DOHH2 (cell line): ENCODE results near the gene KRT39.

Source experiments
- H3F3A ChIP-seq: fragments of 200-600 bp; sonication (generic), shearing (Covaris generic); 2 replicates; pipeline ENCODE4 v1.6.0; 2016; ENCODE audit warnings: antibody characterized with exemption, mild to moderate bottlenecking; ENCODE audit not compliant: control insufficient read depth, insufficient read depth
- H3K27ac ChIP-seq: fragments of 200-600 bp; sonication (generic); 2 replicates; pipeline ENCODE4 v1.5.1; 2014; ENCODE audit warnings: low read depth, mild to moderate bottlenecking, low read length, moderate library complexity
- H3K27me3 ChIP-seq: fragments of 200-600 bp; sonication (generic); 2 replicates; pipeline ENCODE4 v1.6.1; 2014; ENCODE audit warnings: mild to moderate bottlenecking, low read length, mixed read lengths; ENCODE audit not compliant: control insufficient read depth
- H3K36me3 ChIP-seq: fragments of 200-600 bp; sonication (generic); 2 replicates; pipeline ENCODE4 v1.6.1; 2014; ENCODE audit warnings: mild to moderate bottlenecking, low read length, moderate library complexity, mixed read lengths; ENCODE audit not compliant: control insufficient read depth
- H3K4me1 ChIP-seq: fragments of 200-600 bp; sonication (generic); 2 replicates; pipeline ENCODE4 v1.6.1; 2014; ENCODE audit warnings: mild to moderate bottlenecking, low read length, mixed read lengths; ENCODE audit not compliant: control insufficient read depth
- H3K4me2 ChIP-seq: fragments of 200-600 bp; sonication (generic); 2 replicates; pipeline ENCODE4 v1.6.0; 2014; ENCODE audit warnings: mild to moderate bottlenecking, low read length, moderate library complexity
- H3K4me3 ChIP-seq: fragments of 200-600 bp; sonication (generic); 2 replicates; pipeline ENCODE4 v1.5.1; 2014; ENCODE audit warnings: mild to moderate bottlenecking, low read length, mixed read lengths
- H3K79me2 ChIP-seq: fragments of 200-600 bp; sonication (generic); 2 replicates; pipeline ENCODE4 v1.6.1; 2014; ENCODE audit warnings: mild to moderate bottlenecking, low read length, mixed read lengths; ENCODE audit not compliant: control insufficient read depth
- H3K9me2 ChIP-seq: fragments of 200-600 bp; sonication (generic); replicated peaks from 2 replicates; pipeline ENCODE4 v1.6.1; 2014; ENCODE audit warnings: mild to moderate bottlenecking, low read length, mixed read lengths; ENCODE audit not compliant: control insufficient read depth
- H3K9me3 ChIP-seq: fragments of 200-600 bp; sonication (generic); 2 replicates; pipeline ENCODE4 v1.6.1; 2014; ENCODE audit warnings: antibody characterized with exemption, low read length, mixed read lengths; ENCODE audit not compliant: control insufficient read depth, insufficient read depth
- H4K20me1 ChIP-seq: fragments of 200-600 bp; sonication (generic); 2 replicates; pipeline ENCODE4 v1.6.0; 2014; ENCODE audit warnings: low read depth, mild to moderate bottlenecking, antibody characterized with exemption, low read length, moderate library complexity; ENCODE audit not compliant: control insufficient read depth, insufficient read depth
- EZH2phosphoT487 ChIP-seq: fragments of 200-600 bp; sonication (generic); IDR thresholded peaks from 2 replicates; pipeline ENCODE4 v1.6.1; 2017; ENCODE audit warnings: borderline replicate concordance, mild to moderate bottlenecking, antibody characterized with exemption, low read length, moderate library complexity, mixed read lengths
- TF ChIP-seq, protein P1 (sequence below): fragments of 200-600 bp; sonication (generic); IDR thresholded peaks from one replicate; pipeline ENCODE4 v1.5.1; 2014; ENCODE audit warnings: antibody characterized with exemption, mild to moderate bottlenecking, low read depth, low read length; ENCODE audit not compliant: poor library complexity, severe bottlenecking

Gene KRT39

DNA sequence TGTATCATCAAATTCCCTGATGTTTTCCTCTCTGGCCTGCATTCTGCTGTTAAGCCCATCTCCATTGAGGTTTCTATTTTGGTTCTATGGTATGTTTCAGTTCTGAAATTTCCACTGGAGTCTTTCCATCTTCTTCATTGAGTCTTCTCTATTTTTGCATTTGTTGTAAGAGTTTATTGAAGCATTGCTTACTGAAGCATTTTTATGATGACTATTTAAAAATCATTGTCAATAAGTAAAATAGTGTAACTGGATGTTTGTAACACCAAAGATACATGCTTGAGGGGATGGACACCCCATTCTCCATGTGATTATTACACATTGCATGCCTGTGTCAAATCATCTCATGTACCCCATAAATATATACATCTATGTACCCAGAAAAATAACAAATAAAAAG lies 8.8 kb upstream of the KRT39 start:
- Histone ChIP-seq H3F3A (no peaks in the 10 kb centered on the region), H4K20me1 (no peaks in the 10 kb centered on the region), H3K4me1 (no peaks in the 10 kb centered on the region), H3K27ac (no peak overlapping the region), H3K4me2 (no peak overlapping the region), H3K9me3 (no peaks in the 10 kb centered on the region), H3K79me2 (no peaks in the 10 kb centered on the region), H3K9me2 (no peaks in the 10 kb centered on the region), H3K36me3 (no peaks in the 10 kb centered on the region), H3K27me3 (0 out of 2 replicates have a peak, but pooled peaks cover 3% of the 10 kb centered on the region), H3K4me3 (no peak overlapping the region)
- no peak for TF ChIP-seq EZH2phosphoT487
- TF ChIP-seq, protein P1, sequence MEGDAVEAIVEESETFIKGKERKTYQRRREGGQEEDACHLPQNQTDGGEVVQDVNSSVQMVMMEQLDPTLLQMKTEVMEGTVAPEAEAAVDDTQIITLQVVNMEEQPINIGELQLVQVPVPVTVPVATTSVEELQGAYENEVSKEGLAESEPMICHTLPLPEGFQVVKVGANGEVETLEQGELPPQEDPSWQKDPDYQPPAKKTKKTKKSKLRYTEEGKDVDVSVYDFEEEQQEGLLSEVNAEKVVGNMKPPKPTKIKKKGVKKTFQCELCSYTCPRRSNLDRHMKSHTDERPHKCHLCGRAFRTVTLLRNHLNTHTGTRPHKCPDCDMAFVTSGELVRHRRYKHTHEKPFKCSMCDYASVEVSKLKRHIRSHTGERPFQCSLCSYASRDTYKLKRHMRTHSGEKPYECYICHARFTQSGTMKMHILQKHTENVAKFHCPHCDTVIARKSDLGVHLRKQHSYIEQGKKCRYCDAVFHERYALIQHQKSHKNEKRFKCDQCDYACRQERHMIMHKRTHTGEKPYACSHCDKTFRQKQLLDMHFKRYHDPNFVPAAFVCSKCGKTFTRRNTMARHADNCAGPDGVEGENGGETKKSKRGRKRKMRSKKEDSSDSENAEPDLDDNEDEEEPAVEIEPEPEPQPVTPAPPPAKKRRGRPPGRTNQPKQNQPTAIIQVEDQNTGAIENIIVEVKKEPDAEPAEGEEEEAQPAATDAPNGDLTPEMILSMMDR, result no peak

DNA sequence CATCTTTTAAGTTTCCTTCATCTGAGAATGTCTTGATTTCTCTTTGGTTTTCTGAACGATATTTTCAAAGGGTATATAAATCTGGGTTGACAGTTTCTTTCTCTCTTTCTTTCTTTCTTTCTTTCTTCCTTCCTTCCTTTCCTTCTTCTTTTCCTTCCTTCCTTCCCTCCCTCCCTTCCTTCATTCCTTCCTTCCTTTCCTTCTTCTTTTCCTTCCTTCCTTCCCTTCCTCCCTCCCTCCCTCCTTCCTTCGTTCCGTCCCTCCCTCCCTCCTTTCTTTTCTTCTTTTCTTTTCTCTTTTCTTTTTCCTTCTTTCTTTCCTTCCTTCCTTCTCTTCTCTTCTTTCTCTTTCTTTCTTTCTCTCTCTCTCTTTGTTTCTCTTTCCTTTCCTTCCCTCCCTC lies 7.6 kb upstream of the KRT39 start:
- Histone ChIP-seq H3K27ac (no peak overlapping the region), H4K20me1 (no peaks in the 10 kb centered on the region), H3K79me2 (no peaks in the 10 kb centered on the region), H3K4me3 (no peak overlapping the region), H3K4me1 (no peaks in the 10 kb centered on the region), H3K27me3 (0 out of 2 replicates have a peak, but pooled peaks cover 3% of the 10 kb centered on the region), H3K4me2 (no peak overlapping the region), H3K9me3 (no peaks in the 10 kb centered on the region), H3F3A (no peaks in the 10 kb centered on the region), H3K9me2 (no peaks in the 10 kb centered on the region), H3K36me3 (no peaks in the 10 kb centered on the region)
- TF ChIP-seq, protein P1, result no peak
- no peak for TF ChIP-seq EZH2phosphoT487

DNA sequence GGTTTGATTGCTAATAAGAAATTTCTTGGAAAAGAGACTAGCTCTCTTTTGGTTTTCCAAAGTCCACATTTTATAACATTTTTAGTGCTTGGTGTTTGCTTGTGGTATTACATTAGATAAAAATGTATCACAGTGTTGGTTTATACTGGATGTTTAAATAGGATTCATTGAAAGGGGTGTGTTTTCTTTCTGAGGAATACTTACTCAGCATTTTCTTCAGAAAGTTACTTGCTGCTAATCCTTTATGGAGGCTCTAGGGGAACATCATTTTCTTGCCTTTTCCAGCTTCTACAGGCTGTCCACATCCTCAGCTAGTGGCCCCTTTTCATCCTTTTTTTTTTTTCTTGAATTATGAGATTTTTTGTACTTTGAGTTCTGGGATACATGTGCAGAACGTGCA lies 834 bp upstream of the KRT39 start:
- no peaks in the 10 kb centered on the region for H3K4me1 ChIP-seq
- H3K9me3 ChIP-seq, result no peaks in the 10 kb centered on the region
- no peaks in the 10 kb centered on the region for H3K36me3 ChIP-seq
- H3K4me2 ChIP-seq, result no peak overlapping the region
- no peak overlapping the region for H3K4me3 ChIP-seq
- H3K27me3 ChIP-seq, result peaks cover 3% of the 10 kb centered on the region; the same call in 1 of the 2 replicates
- no peaks in the 10 kb centered on the region for H3K9me2 ChIP-seq
- no peaks in the 10 kb centered on the region for H3K79me2 ChIP-seq
- H4K20me1 ChIP-seq, result no peaks in the 10 kb centered on the region
- TF ChIP-seq, protein P1, result no peak
- no peak for TF ChIP-seq EZH2phosphoT487
- no peaks in the 10 kb centered on the region for H3F3A ChIP-seq
- no peak overlapping the region for H3K27ac ChIP-seq
